ENCODE measurements around the gene MTHFR. TPM values are rescaled to one million over a fixed set of nuclear protein-coding genes. Genes with fewer than 3 reads are reported as not detected.

The MTHFR gene
- total and polyA plus RNA-seq, 7 donors: 6.6 to 38.3 (median 24.2) TPM

- DNase-seq: no peak
- peaks cover 0 to 14% (median 11%) of the 10 kb centered on the region in 4 donors for H3K4me1 ChIP-seq
- TF ChIP-seq CTCF (IDR thresholded peaks at IDR 0.05) (no peak), POLR2A (IDR thresholded peaks at IDR 0.05) (no peak), POLR2AphosphoS5 (IDR thresholded peaks at IDR 0.05) (no peak), EP300 (IDR thresholded peaks at IDR 0.05) (no peak)
- H3K9me3 ChIP-seq: no peaks in the 10 kb centered on the region
- H3K36me3 ChIP-seq: no peaks in the 10 kb centered on the region
- no peak overlapping the region for H3K27ac ChIP-seq
- 79 to 85% methylated on average over 10 of the region's 10 CpGs for WGBS, 2 donors
- H3K27me3 ChIP-seq: no peaks in the 10 kb centered on the region
- intact Hi-C loops (cut with DNase I): no loop called here
- no peak overlapping the region for H3K4me3 ChIP-seq
Measured at GRCh38 chr1:11780380-11781147, 25.2 kb downstream of the MTHFR start.

- H3K4me3 ChIP-seq: no peak overlapping the region
- no peak overlapping the region for H3K27ac ChIP-seq
- no peaks in the 10 kb centered on the region for H3K36me3 ChIP-seq
- H3K4me1 ChIP-seq: peaks cover 0 to 7% (median 4%) of the 10 kb centered on the region in 4 donors
- no peak for DNase-seq
- WGBS, 2 donors: 84 to 88% methylated on average over 13 of the region's 13 CpGs
- TF ChIP-seq CTCF (IDR thresholded peaks at IDR 0.05): no peak
- no peak for TF ChIP-seq POLR2A (IDR thresholded peaks at IDR 0.05)
- TF ChIP-seq EP300 (IDR thresholded peaks at IDR 0.05): no peak
- TF ChIP-seq POLR2AphosphoS5 (IDR thresholded peaks at IDR 0.05): no peak
- H3K9me3 ChIP-seq: no peaks in the 10 kb centered on the region
- no peaks in the 10 kb centered on the region for H3K27me3 ChIP-seq
- intact Hi-C loops (cut with DNase I): no loop called here
Measured at GRCh38 chr1:11779715-11780379, 25.9 kb downstream of the MTHFR start.

GRCh38 chr1:11778844-11779623 is 26.7 kb downstream of the MTHFR start:
- H3K9me3 ChIP-seq: no peaks in the 10 kb centered on the region
- 85 to 91% methylated on average over 15 of the region's 15 CpGs for WGBS, 2 donors
- no peak overlapping the region for H3K27ac ChIP-seq
- no peak for TF ChIP-seq CTCF (IDR thresholded peaks at IDR 0.05)
- DNase-seq: no peak
- intact Hi-C loops (cut with DNase I): no loop called here
- H3K4me1 ChIP-seq: no peaks in the 10 kb centered on the region
- H3K36me3 ChIP-seq: no peaks in the 10 kb centered on the region
- H3K4me3 ChIP-seq: no peak overlapping the region
- no peaks in the 10 kb centered on the region for H3K27me3 ChIP-seq

GRCh38 chr1:11778336-11778735 is 27.4 kb downstream of the MTHFR start:
- Histone ChIP-seq H3K36me3 (no peaks in the 10 kb centered on the region), H3K27ac (no peak overlapping the region), H3K9me3 (no peaks in the 10 kb centered on the region), H3K4me1 (no peaks in the 10 kb centered on the region), H3K27me3 (no peaks in the 10 kb centered on the region), H3K4me3 (no peak overlapping the region)
- WGBS, 2 donors: 95 to 97% methylated on average over 9 of the region's 9 CpGs
- no peak for DNase-seq
- intact Hi-C loops (cut with DNase I): no loop called here
- TF ChIP-seq CTCF (IDR thresholded peaks at IDR 0.05): no peak
- no peak for TF ChIP-seq POLR2AphosphoS5 (IDR thresholded peaks at IDR 0.05)
- no peak for TF ChIP-seq POLR2A (IDR thresholded peaks at IDR 0.05)
- no peak for TF ChIP-seq EP300 (IDR thresholded peaks at IDR 0.05)

Data from sigmoid colon (tissue), 7 donors.